Hair follicular keratinocyte (primary cell): ENCODE results near the gene CAP1. TPM values are rescaled to one million over a fixed set of nuclear protein-coding genes. Genes with fewer than 3 reads are reported as not detected.

ENCODE experiments used
- total RNA-seq: library from RNA; depleted of rRNA; stranded (reverse); fragments of >200 nt; gene quantifications from 2 replicates; pipeline ENCODE4 v1.2.3, GENCODE V29; 2015

Gene CAP1
- total RNA-seq: 530 TPM in 2 replicates

GRCh38 chr1:40040511-40041465 lies at the start of gene CAP1:
Gene CAP1, plus strand, starts transcription at chr1:40040729. Its CDS starts 18,618 bp downstream, at chr1:40059347.

GRCh38 chr1:40096977-40097782 lies 56.7 kb downstream of the CAP1 start, which contains the start of gene PPT1:
Gene PPT1, minus strand, starts transcription at chr1:40097252. Its CDS starts 14 bp downstream, at chr1:40097238.

Other genes with a start within 250 kb of the CAP1 start
- gene TRIT1, start 157.2 kb upstream of the CAP1 start, total RNA-seq: 20.3 and 21.7 TPM in 2 replicates
- gene MYCL, start 138.8 kb upstream of the CAP1 start, total RNA-seq: 3.7 and 6.2 TPM in 2 replicates
- 49.1 and 67.8 TPM in 2 replicates for gene MFSD2A, start 85.6 kb upstream of the CAP1 start, total RNA-seq
- 35.3 and 45.6 TPM in 2 replicates for gene PPT1, start 56.5 kb downstream of the CAP1 start, total RNA-seq
- 9.7 and 10.1 TPM in 2 replicates for gene RLF, start 120.7 kb downstream of the CAP1 start, total RNA-seq
- not detected in 2 replicates for gene TMCO2, start 207.2 kb downstream of the CAP1 start, total RNA-seq
- gene ZMPSTE24, start 217.5 kb downstream of the CAP1 start, total RNA-seq: 36.5 and 42.6 TPM in 2 replicates